Fibroblast of the conjunctiva (primary cell): ENCODE measurements around the gene MEIS1.

Source experiments
- DNase-seq: peaks from one replicate; pipeline ENCODE4 v3.0.0-alpha.2; 2010; ENCODE audit warnings: low read depth

The MEIS1 gene

DNA sequence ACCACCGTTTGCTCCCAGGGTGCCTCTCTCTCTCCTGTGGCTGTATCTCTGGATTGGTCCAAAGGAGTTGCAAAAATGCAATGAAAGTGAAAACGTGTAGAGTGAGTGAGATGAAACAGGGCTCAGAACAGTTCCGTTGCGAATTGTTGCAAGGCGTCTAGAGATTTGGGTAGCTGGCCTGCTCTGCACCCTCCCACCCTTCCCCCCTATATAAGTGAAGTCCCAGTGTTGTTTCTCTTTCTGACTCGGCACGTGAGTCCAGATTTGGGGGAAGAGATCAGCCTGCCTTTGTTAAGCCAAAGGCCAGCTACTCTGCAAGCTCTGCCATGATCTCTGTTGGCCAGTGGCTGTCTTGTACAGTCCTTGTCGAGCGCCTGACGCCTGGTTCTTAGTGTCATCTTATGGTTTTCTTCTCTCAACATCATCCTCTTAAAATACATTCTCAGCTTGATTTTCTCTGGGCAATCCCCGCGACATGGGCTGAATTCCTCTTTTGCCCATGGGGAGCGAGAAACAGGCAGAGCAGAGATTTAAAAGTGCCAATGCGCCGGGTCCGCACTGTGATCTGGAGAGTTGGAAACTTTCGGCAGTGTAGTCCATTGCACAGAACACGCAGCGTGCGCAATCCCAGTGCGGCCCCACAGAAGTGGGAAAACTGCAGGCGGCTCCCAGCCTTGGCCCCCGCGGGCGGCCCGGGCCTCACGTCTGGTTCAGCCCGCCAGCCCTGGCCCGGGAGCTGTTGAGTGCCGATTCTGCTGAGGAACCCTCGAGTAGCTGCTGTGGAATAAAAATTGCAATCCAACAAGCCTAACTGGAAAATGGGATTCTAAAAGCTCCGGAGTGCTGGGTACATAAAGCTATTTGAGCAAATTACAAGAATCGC is 9.3 kb downstream of the MEIS1 start:
- DNase-seq = no peak

- no peak for DNase-seq
Measured at GRCh38 chr2:66445076-66445924, 10.4 kb downstream of the MEIS1 start.

- no peak for DNase-seq
Measured at GRCh38 chr2:66445925-66446871, 11.3 kb downstream of the MEIS1 start.

GRCh38 chr2:66446941-66447340 is 12.0 kb downstream of the MEIS1 start:
- DNase-seq = no peak

- no peak for DNase-seq
Measured at GRCh38 chr2:66447677-66448076, 12.8 kb downstream of the MEIS1 start.

- no peak for DNase-seq
Measured at GRCh38 chr2:66448136-66448991, 13.4 kb downstream of the MEIS1 start.

GRCh38 chr2:66452214-66452613 is 17.3 kb downstream of the MEIS1 start:
- no peak for DNase-seq

DNA sequence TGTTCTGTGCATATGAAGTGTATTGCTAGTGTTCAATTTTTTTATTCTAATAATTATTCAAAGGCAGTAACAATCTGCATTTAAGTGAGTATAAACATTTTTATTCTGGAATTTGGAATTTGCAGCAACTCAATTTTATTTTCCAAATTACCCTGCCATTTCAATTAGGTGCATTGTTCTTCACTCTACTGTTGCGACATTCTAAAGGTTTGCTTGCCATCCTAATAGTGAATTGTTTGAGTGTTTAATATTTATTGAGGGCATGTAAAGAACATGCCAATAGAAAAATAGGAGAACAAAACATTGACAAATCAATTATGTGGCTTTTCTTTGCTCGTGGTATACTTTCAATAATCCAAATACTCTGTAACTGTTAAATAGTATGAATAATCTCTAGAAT is 18.0 kb downstream of the MEIS1 start:
- DNase-seq = no peak

GRCh38 chr2:66455490-66455889 is 20.6 kb downstream of the MEIS1 start:
- no peak for DNase-seq

GRCh38 chr2:66456183-66457041 is 21.5 kb downstream of the MEIS1 start:
- no peak for DNase-seq

GRCh38 chr2:66457545-66457944 is 22.6 kb downstream of the MEIS1 start:
- no peak for DNase-seq

- no peak for DNase-seq
Measured at GRCh38 chr2:66460031-66460430, 25.1 kb downstream of the MEIS1 start.

DNA sequence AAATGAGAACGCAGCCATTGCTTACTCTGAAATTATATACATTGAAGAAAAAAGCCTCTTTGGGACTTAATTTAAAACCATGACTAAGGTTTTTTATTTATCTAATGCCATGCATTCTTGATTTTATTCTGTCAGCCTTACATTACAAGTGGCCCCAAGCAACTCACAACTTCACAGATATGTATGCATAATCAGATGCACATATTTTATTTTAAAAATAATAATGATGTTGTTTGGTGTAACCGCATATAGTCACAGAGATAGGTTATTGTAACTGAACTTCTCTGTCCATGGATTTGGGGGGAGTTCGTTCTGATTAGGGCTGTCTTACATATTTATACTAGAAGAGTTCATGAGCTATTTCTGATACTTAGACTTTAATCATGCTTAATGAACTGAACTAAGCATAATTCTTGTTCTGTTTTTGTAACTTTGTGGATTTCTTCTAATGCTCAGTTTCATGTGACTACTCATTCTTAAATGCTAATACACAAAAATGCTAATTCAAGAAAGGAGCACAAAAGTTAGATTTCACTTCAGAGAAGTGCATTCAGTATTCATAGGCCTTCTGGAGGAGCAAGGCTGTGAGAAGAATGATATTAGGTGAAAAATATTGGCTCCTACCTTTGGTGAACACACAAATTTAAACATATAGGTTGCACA is 26.2 kb downstream of the MEIS1 start:
- no peak for DNase-seq

GRCh38 chr2:66461664-66462500 is 27.0 kb downstream of the MEIS1 start:
- no peak for DNase-seq

DNA sequence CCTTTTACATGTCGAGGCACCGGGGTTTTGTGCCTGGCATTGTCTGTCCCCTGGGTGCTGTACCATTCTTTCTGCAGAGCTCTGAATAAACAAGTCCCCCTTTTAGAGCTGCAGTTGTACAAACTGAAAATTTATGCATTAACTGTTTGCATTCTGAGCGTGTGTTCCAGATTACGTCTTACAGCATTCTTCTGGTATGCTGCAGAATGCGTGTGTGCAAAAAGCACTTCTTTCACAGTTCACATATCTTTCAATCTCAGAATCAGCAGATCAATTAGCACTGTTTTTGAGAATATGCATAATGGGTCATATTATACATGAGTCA is 27.5 kb downstream of the MEIS1 start:
- no peak for DNase-seq

DNA sequence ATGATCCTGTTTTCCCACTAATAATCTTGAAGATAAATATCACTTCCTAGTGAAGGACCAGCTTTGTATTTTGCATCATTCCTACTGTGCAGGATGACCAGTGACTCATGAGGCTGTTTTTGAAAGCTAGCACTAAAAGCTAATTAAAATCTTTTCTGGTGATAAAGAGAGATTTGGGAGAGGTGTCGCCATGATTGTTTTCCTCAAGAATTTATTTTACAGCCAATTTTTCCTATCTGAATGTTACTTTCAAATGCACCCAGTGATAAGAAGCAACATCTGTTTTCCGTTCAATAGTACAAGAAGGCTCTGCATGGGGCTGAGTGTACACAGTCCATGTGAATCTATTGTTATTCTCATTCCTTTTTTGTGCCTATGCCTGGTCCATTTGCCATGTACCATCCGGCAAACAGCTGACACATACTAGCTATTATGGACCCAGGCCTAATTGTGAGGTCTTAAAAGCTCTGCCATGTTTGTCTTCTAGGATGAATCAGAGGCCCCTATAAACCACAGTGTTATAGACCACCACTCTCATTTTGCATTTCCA is 28.4 kb downstream of the MEIS1 start:
- DNase-seq = no peak

- DNase-seq = no peak
Measured at GRCh38 chr2:66464930-66465637, 30.2 kb downstream of the MEIS1 start.

DNA sequence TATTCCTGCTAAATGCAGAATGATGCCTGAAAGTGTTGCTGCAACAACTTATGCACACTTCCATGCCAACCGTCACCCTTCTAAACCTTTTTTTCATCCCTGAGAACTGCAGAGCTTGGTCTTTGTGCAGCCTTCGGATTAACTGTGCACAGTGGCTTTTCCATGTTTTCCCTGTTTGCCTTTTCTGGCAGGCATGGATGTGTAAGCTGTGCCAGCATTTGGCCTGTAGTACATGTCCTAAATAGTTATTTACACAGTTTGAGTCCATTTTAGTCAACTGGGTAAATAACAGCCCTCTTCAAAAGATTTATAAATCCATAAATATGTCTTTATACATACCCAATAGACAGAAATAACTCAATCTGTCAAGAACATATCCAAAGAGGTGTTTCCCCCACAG is 31.5 kb downstream of the MEIS1 start:
- no peak for DNase-seq
